Measurements from ENCODE around the gene ENO4.
A peak's percentile ranks its signal among the peaks of the same experiment; 100 is the strongest.

ENO4 gene

DNA sequence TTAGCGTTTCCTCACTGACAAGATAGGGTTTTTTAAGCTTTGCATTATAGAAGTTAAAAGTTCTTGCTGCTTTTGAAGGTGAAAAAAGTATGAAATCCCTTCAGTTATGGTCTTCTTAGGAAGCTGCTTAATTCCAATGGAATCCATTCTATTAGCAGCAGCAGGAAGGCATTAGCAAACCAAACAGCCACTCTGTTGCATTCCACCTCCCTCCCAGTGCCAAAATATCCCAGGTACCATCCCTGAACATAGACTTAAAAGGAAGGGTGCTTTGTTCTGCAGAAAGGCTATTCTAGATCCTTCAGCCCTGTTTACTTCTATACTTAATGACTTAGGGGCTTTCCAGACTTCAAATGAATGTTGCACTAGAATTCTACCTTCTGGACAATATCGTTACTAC, 23.8 kb downstream of the ENO4 start:
- no peak for DNase-seq

DNA sequence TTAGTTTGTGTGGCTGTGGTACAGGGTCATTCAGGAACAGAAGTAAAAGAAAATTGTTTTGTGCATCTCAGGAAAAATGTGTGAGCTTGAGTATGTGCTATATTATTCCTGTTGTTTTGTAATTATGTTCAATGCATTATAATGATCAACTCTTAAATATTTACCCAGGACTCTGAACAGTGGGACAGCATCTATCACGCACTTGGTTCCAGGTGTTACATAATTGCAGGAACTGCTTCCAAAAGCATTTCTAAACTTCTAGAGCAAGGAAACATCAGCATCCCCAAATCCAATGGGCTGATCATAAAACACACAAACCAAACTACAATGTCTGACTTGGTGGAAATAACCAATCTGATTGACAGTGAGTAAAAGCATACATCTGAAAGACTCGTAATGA, 26.6 kb downstream of the ENO4 start:
- no peak for DNase-seq

DNA sequence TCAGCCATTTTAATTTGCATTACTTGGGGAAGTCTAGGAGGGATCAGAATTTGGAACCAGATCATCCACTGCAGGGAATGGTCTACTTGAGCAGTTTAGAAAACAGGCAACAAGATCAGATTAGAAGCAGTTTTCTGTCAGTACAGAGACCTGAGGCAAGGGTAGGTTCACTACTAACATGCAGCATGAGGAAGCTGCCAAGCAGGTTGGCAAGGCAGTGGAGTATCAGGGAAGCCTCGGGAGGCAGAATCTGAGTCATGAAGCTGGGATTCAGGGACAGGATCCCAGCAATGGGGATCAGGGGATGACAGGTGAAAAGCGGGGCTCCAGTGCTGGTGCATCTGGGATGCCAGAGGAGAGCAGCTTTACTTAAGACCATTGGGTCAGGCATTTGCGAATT, 28.1 kb downstream of the ENO4 start:
- no peak for DNase-seq

DNA sequence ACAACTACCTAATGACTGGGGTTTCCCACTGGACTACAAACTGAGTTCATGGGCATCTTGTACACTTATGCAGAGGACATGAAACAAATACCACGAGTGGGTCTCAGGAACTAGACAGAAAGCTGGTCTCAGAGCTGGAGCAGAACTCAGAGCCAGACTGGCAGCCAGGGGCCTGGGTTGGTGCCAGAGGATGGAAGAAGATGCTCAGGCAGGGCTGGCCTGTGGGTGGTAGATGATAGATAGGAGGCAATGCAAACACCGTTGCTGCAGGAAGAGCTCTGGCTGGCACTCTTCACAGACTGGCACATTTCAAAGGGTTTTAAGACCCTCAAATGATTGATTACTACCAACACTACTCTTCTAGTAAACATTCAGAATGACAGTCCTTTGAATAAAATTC, 28.8 kb downstream of the ENO4 start:
- DNase-seq = no peak

DNA sequence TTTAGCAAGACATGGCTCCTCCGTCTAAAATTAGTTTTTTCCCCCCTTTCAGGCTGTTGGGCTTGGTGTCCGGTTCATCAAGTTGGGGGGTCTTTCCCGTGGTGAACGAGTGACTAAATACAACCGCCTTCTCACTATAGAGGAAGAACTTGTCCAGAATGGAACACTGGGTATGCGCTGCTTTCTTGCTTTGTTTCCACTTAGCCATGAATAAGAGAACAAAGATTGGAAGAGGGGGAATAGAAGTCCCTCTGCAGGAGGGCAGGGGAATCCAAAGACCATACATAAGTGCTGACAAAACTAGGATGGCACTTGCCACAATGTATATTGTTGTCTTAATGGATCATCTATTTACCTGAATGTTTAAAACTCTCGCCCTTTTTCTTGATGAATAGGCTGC, 30.5 kb downstream of the ENO4 start:
- no peak for DNase-seq

DNA sequence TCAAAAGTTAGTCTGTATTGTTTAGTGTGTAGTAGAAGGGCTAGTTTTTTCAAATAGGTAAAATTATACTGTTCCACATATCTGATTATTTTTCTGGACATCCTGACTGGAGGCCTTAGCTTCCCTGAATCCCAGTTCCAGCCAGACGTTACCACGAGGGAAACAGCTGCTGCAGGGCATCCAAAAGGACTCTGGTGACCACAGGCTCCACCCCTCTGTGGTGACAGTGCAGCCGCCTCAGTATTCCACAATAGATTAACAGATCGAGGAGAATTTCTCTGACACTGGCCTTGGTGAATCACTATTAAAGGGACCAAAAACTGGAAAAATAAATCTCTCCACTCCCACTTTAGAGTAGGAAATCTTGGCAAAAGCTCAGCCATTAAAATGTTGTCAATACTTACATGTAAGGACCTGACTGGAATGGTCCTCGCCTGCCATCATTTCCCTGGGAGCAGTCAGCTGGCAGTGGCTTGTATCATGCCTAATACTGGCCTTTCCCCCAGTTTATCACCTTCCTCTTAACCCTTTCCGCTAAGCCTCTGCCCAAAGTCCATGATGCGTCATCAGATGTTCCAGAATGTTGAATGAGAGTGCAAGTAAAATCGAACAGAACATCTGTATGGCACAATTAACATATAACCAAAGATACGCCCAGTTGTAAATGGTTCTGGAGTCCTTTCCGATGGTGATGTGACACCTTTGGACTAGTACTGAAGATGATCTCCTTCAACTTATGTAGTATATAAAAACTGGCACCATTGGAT, 31.6 kb downstream of the ENO4 start:
- DNase-seq = no peak

DNA sequence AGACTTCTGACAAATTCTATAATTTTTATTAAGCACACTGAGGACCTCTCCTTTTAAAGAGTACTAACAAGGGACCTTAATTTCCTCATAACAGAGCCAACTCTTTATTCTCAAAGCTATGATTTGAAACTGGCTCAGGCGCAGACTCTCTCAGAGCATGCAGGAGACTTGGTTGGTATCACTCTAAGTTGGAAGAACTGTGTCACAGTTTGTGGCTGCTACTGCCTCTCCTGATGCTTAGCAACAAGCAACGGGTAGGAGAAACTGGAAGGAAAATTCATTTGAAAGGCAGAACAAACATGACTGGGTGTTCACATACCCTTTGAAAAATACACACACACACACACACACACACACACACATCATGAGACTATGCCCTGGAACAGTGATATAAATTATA, 33.3 kb downstream of the ENO4 start:
- no peak for DNase-seq

DNA sequence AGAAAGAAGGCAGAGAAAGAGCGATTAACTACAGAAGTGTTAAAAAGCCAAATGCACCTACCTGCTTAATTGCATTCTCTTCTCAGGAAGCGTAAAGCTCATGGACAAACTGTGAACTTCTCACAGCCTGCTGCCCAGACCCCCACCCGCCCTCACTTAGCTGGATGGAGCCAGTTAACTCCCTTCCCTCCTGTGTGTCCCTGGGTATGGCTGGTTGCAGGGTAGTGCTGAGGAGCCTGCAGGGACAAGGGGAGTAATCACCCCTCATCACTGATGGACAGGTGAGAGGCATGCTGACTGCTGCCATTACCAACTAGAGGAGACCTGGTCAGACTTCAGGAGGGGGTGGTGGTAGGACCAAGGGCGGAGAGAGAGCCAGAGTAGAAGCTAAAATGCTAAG, 37.5 kb downstream of the ENO4 start:
- no peak for DNase-seq

DNA sequence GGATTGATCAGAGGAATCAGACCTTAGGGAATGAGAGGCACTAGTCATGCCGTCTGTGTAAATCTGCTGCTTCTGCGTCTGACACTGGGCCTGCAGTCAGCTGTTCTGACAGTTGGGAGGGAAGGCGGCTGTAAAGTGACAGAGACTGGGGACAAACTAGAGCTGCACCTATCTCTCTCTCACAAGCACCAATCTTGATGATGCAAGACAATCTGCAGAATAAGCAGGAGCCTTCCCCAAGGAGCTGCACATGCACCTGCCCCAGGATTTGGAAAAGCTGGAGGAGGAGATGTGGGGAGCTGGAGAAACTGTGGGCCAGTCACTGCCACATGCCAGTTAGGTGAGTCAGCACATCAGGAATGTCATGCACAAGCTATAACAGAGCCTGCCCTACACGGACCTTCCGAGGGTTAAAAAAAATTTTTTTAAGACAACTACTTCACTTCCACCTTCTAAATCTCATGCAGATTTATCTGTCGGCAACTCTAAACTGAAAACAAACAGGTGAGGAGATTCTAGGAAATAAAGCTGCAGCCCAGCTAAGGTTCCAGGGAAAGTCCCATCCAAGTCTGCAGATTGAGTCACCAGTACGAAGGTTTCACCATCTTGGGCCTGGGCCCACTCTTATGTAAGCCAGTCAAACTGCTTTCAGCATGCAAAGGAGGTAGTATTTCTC, 39.2 kb downstream of the ENO4 start:
- no peak for DNase-seq

DNA sequence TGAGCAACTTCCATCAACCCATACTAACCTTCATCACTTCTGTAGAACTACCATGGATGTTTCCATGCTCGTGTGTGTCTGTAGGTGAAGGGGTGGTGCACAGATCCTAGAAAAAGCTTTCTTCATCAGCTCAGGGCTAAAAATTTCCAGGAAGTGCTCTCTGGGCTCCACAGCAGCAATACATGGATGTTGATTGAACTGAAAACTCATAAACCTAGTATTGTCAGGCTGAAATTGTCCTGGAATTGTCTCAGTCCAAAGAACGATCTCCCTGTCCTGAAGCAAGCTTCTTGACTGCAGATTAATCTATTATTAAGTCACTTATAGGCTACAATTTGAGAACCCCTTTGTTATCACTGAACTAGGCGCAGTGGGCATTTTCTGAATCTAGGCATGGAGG, 39.8 kb downstream of the ENO4 start:
- DNase-seq = no peak

DNA sequence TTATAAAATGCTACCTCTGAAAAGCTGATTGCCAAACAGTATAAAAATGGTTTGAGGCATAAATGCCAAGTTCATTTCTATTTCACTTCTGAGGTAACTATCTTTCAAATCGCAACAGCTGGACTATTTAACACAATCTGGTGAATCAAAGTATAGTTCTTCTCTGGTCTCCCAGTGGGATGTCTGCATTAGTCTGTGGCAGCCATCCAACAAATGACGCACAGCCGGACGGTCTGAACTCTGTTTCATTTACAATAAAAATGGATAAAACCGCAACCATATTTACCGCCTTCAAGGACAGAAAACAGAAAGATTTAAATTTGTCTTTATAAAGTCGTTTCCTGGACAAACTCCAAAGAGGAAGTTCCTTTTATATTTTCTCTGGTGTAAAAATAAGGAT, 41.9 kb downstream of the ENO4 start:
- no peak for DNase-seq

DNA sequence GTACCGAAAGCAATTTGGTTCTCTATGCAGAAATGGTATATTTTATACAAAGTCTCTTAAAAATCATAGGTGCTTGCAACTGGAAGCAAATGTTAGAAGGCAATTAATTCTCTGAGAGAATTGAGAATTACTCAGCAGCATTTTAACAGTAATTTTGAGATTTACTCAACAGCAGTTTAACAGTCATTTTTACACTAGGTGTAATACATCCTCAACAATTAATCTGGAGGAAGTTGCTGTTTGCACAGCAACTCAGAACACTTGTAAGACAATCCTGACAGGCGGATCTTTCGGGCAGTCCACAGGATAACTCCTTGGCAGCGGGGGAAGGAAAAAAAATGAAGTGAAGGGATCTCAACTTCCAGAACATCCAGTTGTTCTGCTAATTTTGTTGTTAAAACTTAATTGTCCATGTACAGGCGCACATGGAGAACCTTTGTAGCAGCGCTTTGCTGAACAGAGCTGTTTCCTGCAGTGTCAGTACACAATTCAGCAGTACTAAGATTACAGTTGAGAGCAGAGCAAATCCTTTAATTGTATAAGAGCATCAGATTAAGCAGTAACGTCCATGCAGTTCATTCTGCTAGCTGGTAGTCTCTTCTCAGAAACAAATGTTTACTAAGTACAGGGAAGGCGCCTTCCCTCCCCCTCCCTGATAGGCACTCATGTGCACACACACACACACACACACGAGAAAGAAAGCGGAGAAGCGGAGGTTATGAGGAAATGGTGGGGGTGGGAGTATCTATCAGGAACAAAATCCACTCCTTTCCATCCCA, 43.8 kb downstream of the ENO4 start:
- peak in 1 of 2 experiments; percentile 7 for DNase-seq

DNA sequence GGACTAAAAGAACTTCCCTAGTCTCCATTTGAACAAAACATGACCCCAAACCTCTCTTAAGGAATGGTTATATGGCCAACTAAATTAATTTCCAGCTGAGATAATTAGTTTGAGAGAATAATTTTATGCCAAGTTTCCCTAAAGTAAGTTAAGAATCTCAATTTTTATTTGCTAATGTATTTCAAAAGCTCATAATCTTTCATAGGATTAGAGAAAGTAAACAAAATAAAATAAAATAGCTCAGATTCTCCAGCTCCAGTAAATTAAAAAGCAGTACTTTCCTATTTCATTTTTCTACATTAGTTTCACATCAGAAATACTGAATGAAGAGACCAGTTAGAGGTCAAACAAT, 44.4 kb downstream of the ENO4 start:
- DNase-seq = no peak

DNA sequence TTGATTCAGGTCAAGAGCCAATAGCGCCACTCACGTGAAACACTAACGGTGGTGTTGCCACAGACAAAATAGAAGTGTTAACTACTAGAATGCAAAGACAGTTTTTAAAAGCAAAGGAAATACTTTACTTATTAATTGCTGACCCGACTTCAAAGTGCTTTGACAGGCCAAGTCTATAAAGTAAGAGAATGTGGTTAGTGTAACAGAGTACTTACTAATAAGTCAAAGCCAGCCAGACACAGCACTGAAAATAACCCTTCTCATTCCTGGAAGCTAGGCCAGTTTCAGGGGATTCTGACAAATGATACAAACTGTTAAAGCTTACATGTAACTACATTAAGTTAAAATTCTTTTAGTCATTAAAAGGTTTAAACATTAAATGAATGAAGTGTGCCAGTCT, 50.3 kb downstream of the ENO4 start:
- no peak for DNase-seq

DNA sequence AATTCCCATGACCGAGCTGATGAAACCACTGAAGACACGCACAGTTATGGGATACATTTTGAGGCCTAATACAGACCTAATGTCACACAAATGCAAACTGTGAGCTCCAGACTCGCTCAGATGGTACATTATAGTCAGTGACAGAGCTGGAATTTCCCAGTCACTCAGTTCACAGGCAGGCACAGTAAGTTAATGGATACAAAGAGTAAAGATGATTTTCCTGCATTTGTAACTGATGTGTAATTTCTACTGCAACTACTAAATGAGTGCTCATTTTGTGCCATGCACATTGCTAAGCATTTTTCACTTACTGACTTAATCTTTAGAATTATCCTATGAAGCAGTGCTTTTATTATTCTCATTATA, 56.5 kb downstream of the ENO4 start:
- DNase-seq = no peak

DNA sequence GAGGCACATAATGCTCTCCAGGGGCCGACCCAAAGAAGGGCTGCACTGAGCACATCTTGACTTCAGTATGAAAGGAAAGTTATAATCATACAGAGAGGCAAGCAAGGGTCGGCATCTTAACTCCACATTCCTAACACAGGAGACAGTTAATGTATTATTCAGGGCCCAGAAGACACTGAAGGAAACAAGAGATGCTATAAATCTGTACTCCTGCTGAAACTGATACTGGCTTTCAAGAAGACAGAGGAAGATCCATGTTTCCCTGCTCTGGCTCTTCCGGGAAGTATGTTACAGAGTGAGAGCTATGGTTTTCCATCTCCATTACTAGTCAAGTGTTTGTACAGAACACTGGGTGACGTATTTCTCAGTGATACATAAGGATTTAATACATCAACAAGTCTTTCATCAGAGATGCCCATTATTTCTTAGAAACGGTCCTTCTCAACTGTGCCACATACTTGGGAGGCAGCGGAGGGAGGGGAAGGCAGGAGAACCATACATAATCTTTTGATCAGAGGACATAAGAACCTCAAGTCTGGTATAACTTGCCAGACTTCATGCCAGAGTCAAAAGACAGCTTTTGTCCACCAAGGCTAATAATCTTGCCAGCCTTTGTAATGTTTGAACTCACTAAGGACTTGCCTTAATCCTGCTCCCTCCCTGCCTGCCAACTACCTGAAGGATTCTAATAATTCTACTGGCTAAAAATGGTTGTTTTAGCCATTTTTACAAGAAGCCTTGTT, 58.1 kb downstream of the ENO4 start:
- DNase-seq = no peak

DNA sequence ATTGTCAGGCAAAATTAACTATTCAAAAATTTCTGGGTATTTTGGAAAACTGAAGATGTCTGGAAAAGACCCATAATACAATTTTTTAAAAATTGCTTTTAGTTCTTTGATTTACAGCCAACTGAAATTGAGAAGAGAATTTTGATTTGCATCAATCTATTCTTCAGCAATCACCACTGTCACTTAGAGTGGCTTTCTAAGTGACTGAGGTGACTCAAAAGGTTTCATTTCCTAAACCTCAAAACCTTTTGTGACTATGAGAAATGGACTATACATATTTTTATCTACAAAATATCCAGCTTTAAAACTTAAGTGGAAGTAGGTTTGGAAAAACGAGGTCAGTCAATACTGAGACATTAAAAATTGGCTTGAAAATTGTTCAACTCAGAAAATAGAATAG, 60.0 kb downstream of the ENO4 start:
- no peak for DNase-seq

DNA sequence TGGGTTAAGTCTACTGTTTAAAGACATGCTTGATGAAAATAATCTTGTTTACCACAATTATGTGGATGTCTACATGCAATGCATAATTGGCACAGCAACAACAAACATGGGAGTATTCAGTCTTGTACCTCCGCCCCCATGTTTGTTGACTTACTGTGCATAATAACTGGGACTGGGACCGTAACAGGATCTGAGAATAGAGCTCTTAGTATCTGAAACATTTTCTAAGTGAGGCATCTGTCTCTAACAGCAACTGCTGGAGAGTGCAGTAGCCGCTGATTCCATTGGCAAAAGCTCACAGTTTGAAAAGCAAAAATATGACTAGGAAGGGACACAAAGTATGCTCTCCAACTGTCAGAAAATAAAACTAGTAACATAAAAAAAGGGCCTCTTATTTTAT, 61.6 kb downstream of the ENO4 start:
- DNase-seq = no peak

DNA sequence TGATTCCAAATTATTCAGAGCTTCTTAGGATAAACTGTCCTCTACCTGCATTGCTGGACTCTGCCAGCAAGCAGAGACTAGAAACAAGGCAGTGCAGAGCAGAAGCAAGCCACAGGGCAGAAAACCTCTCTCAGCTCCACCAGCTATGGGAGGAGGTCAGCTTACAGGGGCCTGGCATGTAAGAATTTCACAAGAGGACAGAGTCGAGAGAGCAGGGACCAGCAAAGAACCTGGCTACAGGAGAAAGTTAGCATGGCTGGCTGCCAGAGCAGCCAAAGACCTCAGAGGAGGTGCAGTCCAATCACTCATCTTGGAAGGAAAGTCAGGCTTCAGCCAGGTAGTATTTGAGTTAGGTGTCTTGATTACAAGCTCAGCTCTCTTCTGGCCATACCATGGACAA, 62.9 kb downstream of the ENO4 start:
- no peak for DNase-seq

DNA sequence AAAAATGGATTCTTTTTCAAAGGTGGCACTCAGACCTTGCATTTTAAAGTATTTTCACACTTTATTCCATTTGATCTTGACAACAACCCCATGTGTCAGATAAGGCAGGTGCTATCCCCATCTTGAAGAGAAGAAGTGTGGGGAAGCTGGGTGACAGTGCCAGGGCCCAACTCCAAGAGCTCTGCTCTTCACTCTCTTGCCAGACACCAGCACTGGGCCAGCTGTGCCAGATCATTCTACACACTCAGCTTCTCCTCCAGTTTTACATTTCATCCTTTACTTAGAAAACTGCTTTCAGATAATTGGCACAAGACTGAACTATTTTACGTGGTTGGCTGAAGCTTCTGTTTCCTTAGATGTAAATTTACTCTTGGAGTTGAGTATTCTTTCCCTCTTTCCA, 64.4 kb downstream of the ENO4 start:
- no peak for DNase-seq

DNA sequence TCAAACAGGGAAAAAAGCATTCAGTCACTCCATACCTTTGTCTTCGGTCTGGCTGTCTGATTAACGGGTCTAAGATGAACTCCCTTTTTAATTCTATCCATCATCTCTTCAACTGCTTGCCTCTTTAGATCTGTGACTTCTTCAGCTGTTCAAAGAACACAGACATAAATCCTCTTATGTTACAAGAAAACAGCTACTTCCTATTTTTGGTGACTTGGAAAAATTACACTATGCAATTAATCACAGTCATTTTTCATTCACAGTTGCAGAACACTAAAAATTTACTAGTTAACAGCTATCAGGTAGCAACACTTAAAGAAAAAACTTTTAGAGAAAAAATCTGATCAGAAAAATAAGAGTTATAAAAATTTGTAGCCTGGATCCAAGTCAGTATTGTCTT, 66.0 kb downstream of the ENO4 start:
- DNase-seq = no peak

DNA sequence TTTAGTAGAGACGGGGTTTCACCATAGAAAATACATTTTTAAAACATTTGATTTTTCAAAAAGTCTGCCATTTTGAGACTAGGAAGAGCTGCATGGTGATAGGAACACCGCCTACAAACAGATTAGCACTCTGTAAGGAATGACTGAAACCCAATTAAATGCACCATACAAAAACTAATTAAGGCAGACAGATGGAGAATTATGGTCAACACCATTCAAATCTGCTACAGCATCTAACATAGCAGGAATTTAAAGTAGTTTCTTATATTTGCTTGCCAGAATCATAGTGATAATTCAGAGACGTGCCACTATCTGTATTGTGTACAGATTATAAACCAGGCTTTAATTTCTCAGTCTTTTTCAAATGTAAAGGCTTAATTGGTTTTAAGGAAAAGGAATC, 68.2 kb downstream of the ENO4 start:
- DNase-seq = no peak

DNA sequence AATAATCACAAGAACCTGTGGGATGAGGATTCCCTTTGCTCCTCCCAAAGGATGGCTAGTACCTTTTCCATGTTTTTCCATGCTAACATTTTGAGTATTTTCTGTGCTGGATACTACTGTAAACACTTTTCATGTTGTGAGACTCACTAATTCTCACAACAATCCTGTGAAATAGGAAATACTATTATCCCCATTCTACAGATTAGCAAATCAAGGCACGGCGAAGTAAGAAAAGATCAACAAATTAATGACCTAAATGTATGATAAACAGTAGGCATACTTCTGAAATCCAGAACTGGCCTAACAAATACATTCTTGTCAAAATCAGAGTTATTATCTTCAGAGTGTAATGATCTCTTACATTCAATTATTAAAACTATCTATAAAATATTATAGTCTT, 69.3 kb downstream of the ENO4 start:
- DNase-seq = no peak

DNA sequence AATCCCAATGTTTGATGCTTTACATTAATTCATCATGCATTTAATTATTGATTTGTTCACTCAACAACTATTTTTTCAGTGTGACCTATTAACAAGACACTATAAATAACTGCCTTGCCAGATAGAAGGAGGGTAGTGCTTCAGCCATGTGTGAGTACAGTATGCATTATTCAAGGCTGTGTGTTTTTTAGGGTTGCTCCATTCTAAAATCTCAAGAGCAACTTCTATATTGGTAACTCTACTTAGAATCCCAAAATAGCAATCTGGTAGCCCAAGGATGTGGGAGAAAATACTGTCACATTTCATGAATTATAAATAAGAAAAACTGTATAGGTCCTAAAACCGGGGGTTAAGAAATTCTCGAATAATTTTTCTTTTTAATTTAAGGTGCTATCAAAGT, 69.9 kb downstream of the ENO4 start:
- no peak for DNase-seq

Measured in NCI-H187 (cell line).